DOHH2 (cell line): ENCODE results near the gene ARID5B.

Experiments used
- CTCF ChIP-seq: fragments of 200-600 bp; sonication (generic); IDR thresholded peaks from one replicate; pipeline ENCODE4 v1.5.1; 2014; ENCODE audit warnings: antibody characterized with exemption, mild to moderate bottlenecking, low read depth, low read length; ENCODE audit not compliant: poor library complexity, severe bottlenecking
- EZH2phosphoT487 ChIP-seq: fragments of 200-600 bp; sonication (generic); IDR thresholded peaks from 2 replicates; pipeline ENCODE4 v1.6.1; 2017; ENCODE audit warnings: borderline replicate concordance, mild to moderate bottlenecking, antibody characterized with exemption, low read length, moderate library complexity, mixed read lengths

DNA sequence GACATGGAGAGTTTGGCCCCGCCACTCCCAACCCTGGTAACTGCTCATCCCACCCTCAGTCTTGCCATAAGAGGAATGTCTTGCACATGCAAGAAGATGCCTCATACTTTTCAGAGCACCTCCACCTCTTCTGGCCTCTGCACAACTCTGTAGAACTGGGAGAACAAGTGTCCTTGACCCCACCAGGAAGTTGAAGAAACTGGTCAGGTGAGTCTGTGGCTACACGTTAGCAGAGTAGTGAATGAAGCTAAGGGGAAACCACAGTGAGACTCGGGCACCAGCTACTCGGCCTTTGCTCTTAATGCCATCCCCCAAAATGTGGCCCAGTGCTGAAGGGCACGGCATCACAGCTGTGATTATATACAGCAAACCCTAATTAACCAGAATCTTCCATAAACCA is 110.1 kb downstream of the ARID5B start:
- no peak for TF ChIP-seq CTCF
- no peak for TF ChIP-seq EZH2phosphoT487
